GM19328 (cell line): ENCODE results near the gene CMTR2.
"Not testable (repeated sequence)": the region's sequence is repeated elsewhere in the genome, so short reads cannot be mapped to it uniquely, and the experiment has no call there.

Source experiments
- ATAC-seq: cut with Tn5 transposase; IDR thresholded peaks from one replicate; pipeline ENCODE4 v1.9.1; 2021; ENCODE audit warnings: mild to moderate bottlenecking, moderate library complexity; ENCODE audit not compliant: unreplicated experiment

The CMTR2 gene

GRCh38 chr16:71288890-71289731 is at the start of gene CMTR2:
Gene CMTR2, minus strand, starts transcription at chr16:71289402. Its CDS starts 3,482 bp downstream, at chr16:71285920.
- ATAC-seq = peak; percentile 93

- ATAC-seq = no peak
Measured at GRCh38 chr16:71338632-71339031, 49.4 kb upstream of the CMTR2 start.

- ATAC-seq = no peak
Measured at GRCh38 chr16:71338193-71338592, 49.0 kb upstream of the CMTR2 start.

GRCh38 chr16:71337631-71338030 is 48.4 kb upstream of the CMTR2 start:
- ATAC-seq = no peak

GRCh38 chr16:71328151-71328550 is 38.9 kb upstream of the CMTR2 start:
- ATAC-seq = no peak

- ATAC-seq = no peak
Measured at GRCh38 chr16:71327720-71328119, 38.5 kb upstream of the CMTR2 start.

- ATAC-seq = no peak
Measured at GRCh38 chr16:71319999-71320398, 30.8 kb upstream of the CMTR2 start.

- no peak for ATAC-seq
Measured at GRCh38 chr16:71315269-71315668, 26.1 kb upstream of the CMTR2 start.

GRCh38 chr16:71313591-71313990 is 24.4 kb upstream of the CMTR2 start:
- ATAC-seq = not testable (repeated sequence)

GRCh38 chr16:71311553-71312158 is 22.5 kb upstream of the CMTR2 start:
- ATAC-seq = no peak

GRCh38 chr16:71303938-71304337 is 14.7 kb upstream of the CMTR2 start:
- ATAC-seq = no peak

- ATAC-seq = no peak
Measured at GRCh38 chr16:71297341-71297634, 8.1 kb upstream of the CMTR2 start.

- ATAC-seq = no peak
Measured at GRCh38 chr16:71296584-71297340, 7.6 kb upstream of the CMTR2 start.

- ATAC-seq = no peak
Measured at GRCh38 chr16:71295950-71296349, 6.7 kb upstream of the CMTR2 start.

GRCh38 chr16:71293919-71294318 is 4.7 kb upstream of the CMTR2 start:
- no peak for ATAC-seq

GRCh38 chr16:71292095-71292494 is 2.9 kb upstream of the CMTR2 start:
- ATAC-seq = not testable (repeated sequence)

GRCh38 chr16:71289732-71290062 is 495 bp upstream of the CMTR2 start:
- ATAC-seq = no peak

GRCh38 chr16:71288570-71288889 is 672 bp downstream of the CMTR2 start:
- no peak for ATAC-seq

GRCh38 chr16:71287911-71288310 is 1.3 kb downstream of the CMTR2 start:
- ATAC-seq = no peak

- ATAC-seq = no peak
Measured at GRCh38 chr16:71287454-71287853, 1.7 kb downstream of the CMTR2 start.

- ATAC-seq = no peak
Measured at GRCh38 chr16:71283612-71284011, 5.6 kb downstream of the CMTR2 start.

- no peak for ATAC-seq
Measured at GRCh38 chr16:71282943-71283342, 6.3 kb downstream of the CMTR2 start.
